BLaER1 (cell line): ENCODE data around the gene DNAJA3.

Experiments used
- H3K27ac ChIP-seq: shearing (Covaris generic); formaldehyde crosslinking; 2 replicates; pipeline ENCODE4 v1.8.1; 2022
- H3K27me3 ChIP-seq: shearing (Covaris generic); formaldehyde crosslinking; 2 replicates; pipeline ENCODE4 v1.8.1; 2022
- H3K36me3 ChIP-seq: shearing (Covaris generic); formaldehyde crosslinking; 2 replicates; pipeline ENCODE4 v1.8.1; 2022
- H3K4me1 ChIP-seq: shearing (Covaris generic); formaldehyde crosslinking; 2 replicates; pipeline ENCODE4 v1.8.1; 2022
- H3K4me2 ChIP-seq: shearing (Covaris generic); formaldehyde crosslinking; 2 replicates; pipeline ENCODE4 v1.8.1; 2022
- H3K4me3 ChIP-seq: shearing (Covaris generic); formaldehyde crosslinking; 2 replicates; pipeline ENCODE4 v1.8.1; 2022
- H3K9ac ChIP-seq: shearing (Covaris generic); formaldehyde crosslinking; 2 replicates; pipeline ENCODE4 v1.8.1; 2022
- H3K9me3 ChIP-seq: shearing (Covaris generic); formaldehyde crosslinking; 2 replicates; pipeline ENCODE4 v1.8.1; 2022
- H4K20me1 ChIP-seq: shearing (Covaris generic); formaldehyde crosslinking; 2 replicates; pipeline ENCODE4 v1.8.1; 2022
- Cebpa-rat ChIP-seq: shearing (Covaris generic); IDR thresholded peaks from 2 replicates; pipeline ENCODE4 v1.8.1; 2022

DNAJA3 gene

DNA sequence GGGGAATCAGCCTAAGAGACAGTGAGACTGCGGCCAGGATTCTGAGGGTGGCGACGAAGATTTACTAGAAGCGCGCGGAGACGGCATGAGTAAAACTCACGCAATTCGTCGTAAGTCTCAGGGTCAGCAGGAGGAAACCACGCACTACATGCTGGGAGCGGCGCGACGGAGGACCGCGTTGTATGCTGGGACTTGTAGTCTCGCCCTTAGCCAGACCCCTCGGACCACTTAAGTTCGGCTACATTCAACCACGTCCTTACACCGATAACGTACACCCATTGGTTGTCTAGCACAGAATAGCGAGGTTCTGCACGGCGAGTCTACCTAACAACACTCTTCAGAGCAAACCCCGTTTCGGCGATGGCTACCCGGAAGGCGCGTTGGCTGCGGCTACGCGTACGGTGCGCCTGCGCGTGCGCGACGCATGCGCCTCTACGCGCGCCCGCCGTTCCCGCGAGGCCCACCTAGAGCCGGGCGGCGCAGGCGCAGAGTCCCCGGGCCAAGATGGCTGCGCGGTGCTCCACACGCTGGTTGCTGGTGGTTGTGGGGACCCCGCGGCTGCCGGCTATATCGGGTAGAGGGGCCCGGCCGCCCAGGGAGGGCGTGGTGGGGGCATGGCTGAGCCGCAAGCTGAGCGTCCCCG lies at the start of gene DNAJA3:
DNAJA3 (plus strand) TSS at position 491 of the 643 bp plus-strand sequence; CDS start at position 505, 14 bp downstream.
- Histone ChIP-seq H3K4me2 (peak within 1 kb of the TSS; percentile 88), H3K4me3 (peak within 1 kb of the TSS; percentile 89), H3K36me3 (peaks cover 28% of the 10 kb centered on the region), H3K9ac (peak within 1 kb of the TSS; percentile 87), H3K4me1 (peaks cover 21% of the 10 kb centered on the region), H3K27me3 (no peaks in the 10 kb centered on the region), H4K20me1 (peaks cover 44% of the 10 kb centered on the region; the same call in 1 of the 2 replicates), H3K27ac (peak within 1 kb of the TSS; percentile 93), H3K9me3 (no peaks in the 10 kb centered on the region)
- TF ChIP-seq Cebpa-rat, result no peak

DNA sequence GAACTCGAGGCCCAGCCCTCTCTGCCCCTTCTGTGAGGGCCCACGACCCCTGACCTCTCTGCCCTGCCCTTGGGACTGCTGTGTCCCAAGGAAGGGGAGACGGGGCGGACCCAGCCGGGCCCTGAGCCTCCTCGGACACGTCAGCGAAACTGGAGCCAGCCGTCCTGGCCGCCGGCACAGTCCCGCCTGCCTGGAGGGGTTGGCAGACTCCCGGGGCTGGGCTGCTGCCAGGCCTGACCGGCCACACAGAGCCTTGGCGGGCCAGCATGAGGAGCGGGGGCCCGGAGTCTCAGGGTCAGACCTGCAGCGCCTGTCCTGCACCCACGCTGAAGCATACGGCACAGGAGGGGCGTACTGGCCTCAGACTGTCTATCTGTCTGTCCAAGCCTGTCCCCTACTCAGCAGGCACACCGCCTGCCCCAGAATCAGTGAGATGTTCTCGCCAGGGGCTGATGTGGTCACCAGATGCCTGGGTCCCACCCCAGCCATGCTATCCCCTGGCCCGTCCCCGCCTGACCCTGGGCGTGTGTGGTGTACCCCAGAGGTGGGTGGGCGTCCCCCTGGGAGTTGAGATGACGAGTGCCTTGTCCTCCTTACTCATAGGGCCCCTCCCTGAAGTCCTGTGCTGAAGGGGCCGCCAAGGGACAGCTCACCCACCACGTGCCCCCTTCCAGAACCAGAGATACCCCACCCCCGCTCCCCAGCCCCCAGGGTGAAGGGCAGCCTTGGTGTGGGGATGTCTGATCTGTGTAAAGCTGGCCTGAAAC lies 49.4 kb upstream of the DNAJA3 start:
- Histone ChIP-seq H3K9ac (peak overlapping the region; percentile 8; the same call in 1 of the 2 replicates), H3K9me3 (no peaks in the 10 kb centered on the region), H3K27me3 (no peaks in the 10 kb centered on the region), H3K4me1 (peaks cover 85% of the 10 kb centered on the region), H3K4me2 (peak overlapping the region; percentile 45), H3K4me3 (no peak overlapping the region), H3K27ac (no peak overlapping the region), H4K20me1 (peaks cover 99% of the 10 kb centered on the region), H3K36me3 (peaks cover 44% of the 10 kb centered on the region)
- no peak for TF ChIP-seq Cebpa-rat

DNA sequence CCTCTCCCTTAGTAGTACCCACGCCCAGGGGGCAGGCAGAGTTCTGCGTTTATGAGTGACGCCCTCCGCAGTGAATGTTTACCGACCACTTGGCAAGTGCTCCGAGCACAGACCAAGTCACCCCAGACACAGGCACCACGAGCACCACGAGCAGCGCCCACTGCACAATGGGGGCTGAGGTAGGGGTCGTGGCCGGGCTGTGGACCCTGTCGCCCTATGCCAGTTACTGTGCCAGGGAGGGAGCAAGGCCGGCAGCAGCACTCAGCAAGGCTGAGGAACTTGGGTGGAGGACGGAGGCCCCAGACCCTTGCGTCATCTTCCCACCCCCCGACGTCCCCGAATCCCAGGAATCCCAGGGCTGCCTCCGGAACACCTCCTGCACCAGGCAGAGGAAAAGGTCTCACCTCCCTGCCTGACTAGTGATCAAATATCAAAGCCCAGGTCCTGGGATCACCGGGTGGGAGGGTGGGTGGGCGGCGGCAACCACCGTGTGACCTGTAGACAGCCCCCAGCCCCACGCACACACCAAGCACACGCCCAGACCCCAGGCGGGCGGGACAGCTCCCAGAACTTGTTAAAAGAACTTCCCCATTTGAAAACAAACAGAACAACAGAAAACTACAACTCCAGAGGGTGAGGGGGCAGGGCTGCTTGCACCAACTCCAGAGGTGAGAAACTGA lies 48.6 kb upstream of the DNAJA3 start:
- peaks cover 51% of the 10 kb centered on the region for H3K36me3 ChIP-seq
- H3K27ac ChIP-seq, result 0 out of 2 replicates have a peak overlapping the region, but pooled peaks have one; percentile 9
- no peak for TF ChIP-seq Cebpa-rat
- H3K9me3 ChIP-seq, result no peaks in the 10 kb centered on the region
- H4K20me1 ChIP-seq, result peaks cover 99% of the 10 kb centered on the region
- H3K4me1 ChIP-seq, result peaks cover 81% of the 10 kb centered on the region
- H3K9ac ChIP-seq, result no peak overlapping the region
- no peak overlapping the region; the same call in 1 of the 2 replicates for H3K4me2 ChIP-seq
- H3K4me3 ChIP-seq, result no peak overlapping the region
- H3K27me3 ChIP-seq, result no peaks in the 10 kb centered on the region

DNA sequence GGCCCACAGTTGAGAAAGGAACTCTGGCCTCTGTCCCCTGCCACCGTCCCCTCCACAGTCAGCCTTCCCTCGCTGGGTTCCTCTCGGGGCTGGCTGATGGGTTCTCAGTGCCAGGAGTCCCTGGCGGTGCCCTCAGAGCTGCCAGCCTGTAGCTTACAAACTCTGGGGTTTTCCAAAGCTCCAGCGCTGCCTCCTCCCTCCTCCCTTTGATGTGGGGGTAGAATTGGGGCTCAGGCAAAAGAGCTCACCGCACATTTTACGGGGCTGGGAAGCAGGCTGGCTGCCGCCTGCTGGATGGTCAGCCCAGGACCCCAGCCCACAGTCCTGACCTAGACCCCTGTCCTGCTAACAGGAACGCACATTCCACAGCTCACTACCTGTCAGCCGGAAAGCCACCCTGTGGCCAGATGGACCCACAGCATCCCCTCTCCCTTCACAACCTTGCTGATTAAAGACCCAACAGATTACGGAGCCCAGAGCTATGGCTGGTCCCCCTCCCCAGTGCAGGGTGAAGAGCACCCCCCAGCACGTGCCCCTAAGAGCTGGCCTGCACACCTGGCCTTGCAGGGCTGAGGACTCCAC lies 48.0 kb upstream of the DNAJA3 start:
- Histone ChIP-seq H3K4me2 (no peak overlapping the region; the same call in 1 of the 2 replicates), H3K27me3 (no peaks in the 10 kb centered on the region), H3K9me3 (no peaks in the 10 kb centered on the region), H3K36me3 (peaks cover 58% of the 10 kb centered on the region), H3K4me3 (no peak overlapping the region), H3K27ac (0 out of 2 replicates have a peak overlapping the region, but pooled peaks have one; percentile 9), H3K9ac (no peak overlapping the region), H4K20me1 (peaks cover 99% of the 10 kb centered on the region), H3K4me1 (peaks cover 78% of the 10 kb centered on the region)
- no peak for TF ChIP-seq Cebpa-rat

DNA sequence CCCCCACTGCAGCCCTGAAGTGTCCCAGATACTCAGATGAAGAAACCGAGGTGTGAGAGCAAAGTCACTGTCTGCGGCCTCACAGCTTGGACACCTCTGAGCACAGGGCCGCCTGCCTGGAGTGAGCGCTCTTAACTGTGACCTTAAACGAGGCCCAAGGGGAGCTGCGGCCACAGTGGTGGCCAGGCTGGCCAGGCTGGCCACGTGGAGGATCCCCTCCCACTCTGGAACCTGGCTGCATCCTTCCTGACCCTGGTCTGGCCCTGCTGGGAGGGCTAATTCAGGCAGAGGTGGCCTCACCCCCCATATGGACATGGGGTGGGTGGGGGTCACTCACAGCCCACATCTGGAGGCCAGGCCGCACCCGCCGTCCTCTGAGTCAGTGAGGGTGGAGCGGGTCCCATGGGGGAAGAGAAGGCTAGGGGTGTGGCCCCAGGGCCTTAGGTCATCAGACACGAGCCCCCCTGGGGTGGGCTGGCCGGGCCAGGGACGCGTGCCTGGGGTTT lies 47.5 kb upstream of the DNAJA3 start:
- peaks cover 99% of the 10 kb centered on the region for H4K20me1 ChIP-seq
- no peaks in the 10 kb centered on the region for H3K9me3 ChIP-seq
- H3K4me3 ChIP-seq, result no peak overlapping the region
- no peak overlapping the region for H3K27ac ChIP-seq
- no peak for TF ChIP-seq Cebpa-rat
- no peak overlapping the region; the same call in 1 of the 2 replicates for H3K4me2 ChIP-seq
- peaks cover 63% of the 10 kb centered on the region for H3K36me3 ChIP-seq
- H3K27me3 ChIP-seq, result no peaks in the 10 kb centered on the region
- no peak overlapping the region for H3K9ac ChIP-seq
- H3K4me1 ChIP-seq, result peaks cover 78% of the 10 kb centered on the region

DNA sequence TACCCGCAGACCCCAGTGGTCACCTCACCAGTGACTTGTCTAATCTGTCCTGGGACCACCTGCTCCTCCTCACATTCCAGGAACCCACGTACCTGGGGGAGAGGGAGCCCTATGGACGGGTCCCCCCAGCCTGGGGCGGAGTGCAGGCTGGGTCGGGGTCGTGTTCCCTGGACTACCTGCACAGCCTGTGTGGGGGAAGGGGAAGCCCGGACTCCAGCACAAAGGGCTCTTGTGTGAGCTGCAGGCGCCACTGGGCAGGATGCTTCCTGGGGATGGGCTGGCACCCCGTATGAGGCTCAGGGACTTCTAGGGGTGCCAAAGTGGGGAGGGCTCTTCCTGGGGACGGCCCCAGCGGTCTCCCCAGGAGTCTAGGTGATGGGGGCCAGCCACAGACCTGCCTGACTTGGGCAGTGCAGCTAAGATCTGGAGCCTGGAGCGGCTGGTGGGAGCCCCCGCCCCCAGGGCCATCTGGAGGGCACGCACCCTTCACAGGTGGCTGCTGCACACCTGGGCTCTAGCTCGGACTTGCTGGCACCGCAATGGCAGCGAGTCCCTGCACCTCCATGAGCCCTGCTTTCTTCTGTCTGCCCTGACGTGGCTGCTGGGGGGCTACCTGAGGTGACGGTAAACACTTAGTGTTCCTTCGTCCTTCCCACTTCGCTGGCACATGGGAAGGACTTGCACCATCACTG lies 46.5 kb upstream of the DNAJA3 start:
- Histone ChIP-seq H3K9me3 (no peaks in the 10 kb centered on the region), H3K27me3 (no peaks in the 10 kb centered on the region), H3K4me1 (peaks cover 78% of the 10 kb centered on the region), H4K20me1 (peaks cover 99% of the 10 kb centered on the region), H3K4me3 (no peak overlapping the region), H3K36me3 (peaks cover 65% of the 10 kb centered on the region), H3K9ac (no peak overlapping the region), H3K4me2 (no peak overlapping the region), H3K27ac (no peak overlapping the region)
- TF ChIP-seq Cebpa-rat, result no peak

DNA sequence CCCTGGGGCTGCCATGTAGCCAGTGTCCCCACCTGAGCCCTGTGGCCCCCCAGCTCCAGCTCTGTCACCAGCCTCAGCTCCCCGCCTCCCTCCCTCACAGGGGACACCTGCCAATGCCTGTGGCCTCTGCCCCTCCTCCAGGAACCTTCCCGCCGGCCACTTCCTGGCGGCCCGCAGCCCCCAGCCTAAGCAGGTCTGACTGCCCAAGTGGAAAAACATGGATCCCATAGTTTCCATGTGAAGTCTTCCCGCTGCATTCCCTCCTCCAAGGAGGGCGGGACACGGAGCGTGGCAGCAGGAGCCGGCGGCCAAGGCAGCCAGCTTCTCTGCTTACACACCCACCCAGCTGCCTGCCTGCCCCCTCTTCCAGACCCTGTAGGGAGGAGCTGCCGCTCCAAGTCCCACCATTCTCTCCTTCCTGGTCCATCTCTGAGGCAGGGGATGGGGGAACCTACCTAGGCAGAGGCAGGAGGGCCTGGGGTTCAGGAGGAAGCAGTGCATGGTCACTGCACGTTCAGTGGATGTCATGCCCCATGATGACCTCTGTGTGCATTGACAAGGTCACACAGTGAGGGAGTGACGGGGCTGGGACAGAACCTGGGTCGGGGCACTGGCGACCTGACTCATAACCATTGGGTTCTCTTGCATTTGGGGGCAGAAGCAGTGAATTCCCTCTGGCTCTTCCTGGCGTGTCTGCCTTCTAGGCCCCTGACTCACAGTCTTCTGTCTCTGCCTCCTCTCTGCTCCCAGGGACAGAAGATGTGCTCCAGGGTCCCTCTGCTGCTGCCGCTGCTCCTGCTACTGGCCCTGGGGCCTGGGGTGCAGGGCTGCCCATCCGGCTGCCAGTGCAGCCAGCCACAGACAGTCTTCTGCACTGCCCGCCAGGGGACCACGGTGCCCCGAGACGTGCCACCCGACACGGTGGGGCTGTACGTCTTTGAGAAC lies 45.3 kb upstream of the DNAJA3 start:
- no peak overlapping the region for H3K4me3 ChIP-seq
- no peak overlapping the region for H3K9ac ChIP-seq
- H3K27me3 ChIP-seq, result no peaks in the 10 kb centered on the region
- H3K36me3 ChIP-seq, result peaks cover 69% of the 10 kb centered on the region
- H3K4me2 ChIP-seq, result no peak overlapping the region
- peaks cover 98% of the 10 kb centered on the region for H4K20me1 ChIP-seq
- no peaks in the 10 kb centered on the region for H3K9me3 ChIP-seq
- no peak for TF ChIP-seq Cebpa-rat
- no peak overlapping the region for H3K27ac ChIP-seq
- H3K4me1 ChIP-seq, result peaks cover 78% of the 10 kb centered on the region
